ENCODE data around the gene TMEM132E.
A peak's percentile ranks its signal among the peaks of the same experiment; 100 is the strongest.

Gene TMEM132E

DNA sequence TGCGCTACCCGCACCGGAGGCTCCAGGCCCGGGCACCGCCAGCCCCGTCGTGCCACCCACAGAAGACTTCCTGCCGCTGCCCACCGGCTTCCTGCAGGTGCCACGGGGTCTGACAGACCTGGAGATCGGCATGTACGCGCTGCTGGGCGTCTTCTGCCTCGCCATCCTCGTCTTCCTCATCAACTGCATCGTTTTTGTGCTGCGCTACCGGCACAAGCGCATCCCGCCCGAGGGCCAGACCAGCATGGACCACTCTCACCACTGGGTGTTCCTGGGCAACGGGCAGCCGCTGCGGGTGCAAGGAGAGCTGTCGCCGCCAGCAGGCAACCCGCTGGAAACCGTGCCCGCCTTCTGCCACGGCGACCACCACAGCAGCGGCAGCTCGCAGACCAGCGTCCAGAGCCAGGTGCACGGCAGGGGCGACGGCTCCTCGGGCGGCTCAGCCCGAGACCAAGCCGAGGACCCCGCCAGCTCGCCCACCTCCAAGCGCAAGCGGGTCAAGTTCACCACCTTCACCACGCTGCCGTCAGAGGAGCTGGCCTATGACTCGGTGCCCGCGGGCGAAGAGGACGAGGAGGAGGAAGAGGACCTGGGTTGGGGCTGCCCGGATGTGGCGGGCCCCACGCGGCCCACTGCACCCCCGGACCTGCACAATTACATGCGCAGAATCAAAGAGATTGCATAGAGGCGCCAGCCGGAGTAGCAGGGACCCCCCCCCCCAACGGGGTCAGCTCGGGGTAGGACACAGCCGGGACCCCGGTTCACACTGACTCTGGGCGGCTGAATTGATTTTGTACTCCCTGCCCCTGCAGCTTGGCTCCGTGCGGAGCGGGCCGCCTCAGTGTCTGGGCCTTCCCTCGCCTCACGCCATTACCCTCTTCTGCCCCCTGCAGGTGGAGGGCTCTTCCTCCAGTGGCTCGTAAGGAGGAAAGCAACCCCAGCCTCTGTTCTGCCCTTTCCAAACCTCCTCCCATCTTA lies 58.5 kb downstream of the TMEM132E start:
- DNase-seq, result peak; percentile 20

DNA sequence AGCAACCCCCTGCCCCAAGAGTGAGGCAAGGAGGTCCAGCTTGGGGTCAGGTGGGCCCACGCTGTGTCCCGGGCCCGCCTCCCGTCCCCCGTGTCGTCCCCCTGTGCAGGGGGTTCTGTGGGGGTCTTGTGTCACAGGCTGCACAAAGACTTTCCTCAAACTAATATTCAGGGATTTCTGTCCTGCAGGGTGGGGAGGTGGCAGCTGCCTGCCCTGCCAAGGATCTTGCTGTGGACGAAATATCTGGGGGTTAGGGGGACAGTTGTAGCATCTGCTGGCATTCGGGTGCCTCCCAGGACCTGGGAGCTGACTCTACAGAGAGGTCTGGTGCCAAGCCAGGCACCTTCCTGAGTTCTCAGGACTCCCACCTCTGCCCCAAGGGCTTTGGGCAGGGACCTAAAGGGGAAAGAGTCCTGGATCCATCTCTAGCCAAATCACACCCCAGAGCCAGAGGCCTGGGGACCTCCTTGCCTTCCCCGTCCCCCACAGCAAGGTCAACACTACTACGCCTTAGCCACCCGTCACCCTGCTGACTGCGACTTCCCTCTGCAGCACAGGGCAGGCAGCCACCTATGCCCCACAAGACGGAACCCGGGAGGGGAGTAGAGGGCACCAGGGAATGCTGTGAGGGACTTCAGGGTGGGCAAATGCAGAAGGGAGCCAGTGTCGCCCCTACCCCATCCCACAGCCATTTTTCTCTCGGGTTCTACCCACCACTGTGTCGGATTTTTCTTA lies 59.3 kb downstream of the TMEM132E start:
- no peak for DNase-seq

- DNase-seq, result peak; percentile 93
Measured at GRCh38 chr17:34639706-34640425, 60.5 kb downstream of the TMEM132E start.

- DNase-seq, result no peak
Measured at GRCh38 chr17:34641368-34641767, 62.0 kb downstream of the TMEM132E start.

GRCh38 chr17:34644941-34645550 lies 65.7 kb downstream of the TMEM132E start:
- DNase-seq, result no peak

DNA sequence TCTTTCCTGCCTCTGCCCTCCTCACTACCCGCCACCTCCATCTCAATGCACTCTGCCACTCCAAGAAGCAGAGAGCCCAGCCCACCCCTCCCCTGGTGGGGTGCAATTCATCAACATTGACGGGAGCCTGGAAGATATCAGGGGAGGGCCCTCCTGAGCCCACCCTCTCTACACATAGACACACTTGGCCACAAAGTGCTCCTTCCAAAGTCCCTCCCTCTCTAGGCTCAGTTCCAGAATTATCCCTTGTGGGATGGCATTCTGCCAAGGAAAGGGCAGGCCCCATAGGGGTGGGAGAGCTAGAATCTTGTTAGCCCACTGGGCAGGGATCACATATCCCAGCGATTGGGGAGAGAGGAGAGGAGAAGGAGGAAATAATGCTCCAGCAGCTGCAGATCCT lies 66.2 kb downstream of the TMEM132E start:
- peak; percentile 93 for DNase-seq

GRCh38 chr17:34647511-34647910 lies 68.1 kb downstream of the TMEM132E start:
- no peak for DNase-seq

- no peak for DNase-seq
Measured at GRCh38 chr17:34650051-34650750, 70.8 kb downstream of the TMEM132E start.

DNA sequence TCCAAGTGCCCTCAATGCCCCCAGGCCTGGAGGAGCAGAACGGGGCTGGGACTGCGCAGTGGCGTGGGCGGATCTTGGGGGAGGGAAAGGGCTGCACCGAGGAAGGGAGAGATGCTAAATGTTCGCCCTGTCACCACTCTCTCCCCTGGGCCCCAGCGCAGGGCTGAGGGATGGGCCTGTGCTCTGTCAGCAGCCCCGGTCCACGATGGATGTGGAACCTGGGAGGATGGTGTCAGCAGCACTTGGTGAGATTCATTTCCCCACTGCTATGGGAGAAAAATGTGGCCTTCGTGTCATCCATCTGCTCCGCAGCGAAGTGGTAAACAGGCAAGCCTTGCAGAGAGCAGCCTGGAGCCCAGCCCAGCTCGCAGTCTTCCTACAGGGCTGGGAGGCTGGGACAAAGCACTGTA lies 72.0 kb downstream of the TMEM132E start:
- DNase-seq, result no peak

DNA sequence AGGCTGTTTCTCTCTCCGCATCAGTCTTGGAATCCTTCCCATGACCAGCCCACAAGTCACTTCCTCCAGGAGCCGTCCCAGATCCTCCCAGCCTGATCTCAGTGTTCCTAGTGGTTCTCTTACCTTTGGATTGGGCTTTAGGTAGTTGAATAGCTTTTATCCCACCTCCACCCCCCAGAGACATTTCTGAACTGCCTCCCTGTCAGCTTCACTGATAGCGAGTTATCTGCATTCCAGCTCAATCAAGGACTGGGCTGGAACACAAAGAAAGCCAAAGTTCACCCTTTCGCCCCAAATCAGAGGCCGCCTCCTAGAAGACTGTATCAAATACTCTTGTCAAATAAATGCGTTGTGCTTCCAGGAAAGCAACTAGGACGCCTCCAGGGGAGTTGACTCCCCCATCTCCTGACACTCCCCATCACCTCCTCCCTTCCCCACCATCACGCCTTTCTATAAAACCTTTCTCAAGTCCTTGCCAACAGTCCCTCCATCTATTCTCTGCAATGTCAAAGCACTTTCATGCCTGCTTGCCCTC lies 72.7 kb downstream of the TMEM132E start:
- DNase-seq, result no peak

GRCh38 chr17:34653511-34653910 lies 74.1 kb downstream of the TMEM132E start:
- no peak for DNase-seq

GRCh38 chr17:34654276-34654880 lies 75.0 kb downstream of the TMEM132E start:
- DNase-seq, result no peak

GRCh38 chr17:34654881-34655276 lies 75.5 kb downstream of the TMEM132E start:
- DNase-seq, result no peak

- no peak for DNase-seq
Measured at GRCh38 chr17:34656801-34657200, 77.4 kb downstream of the TMEM132E start.

DNA sequence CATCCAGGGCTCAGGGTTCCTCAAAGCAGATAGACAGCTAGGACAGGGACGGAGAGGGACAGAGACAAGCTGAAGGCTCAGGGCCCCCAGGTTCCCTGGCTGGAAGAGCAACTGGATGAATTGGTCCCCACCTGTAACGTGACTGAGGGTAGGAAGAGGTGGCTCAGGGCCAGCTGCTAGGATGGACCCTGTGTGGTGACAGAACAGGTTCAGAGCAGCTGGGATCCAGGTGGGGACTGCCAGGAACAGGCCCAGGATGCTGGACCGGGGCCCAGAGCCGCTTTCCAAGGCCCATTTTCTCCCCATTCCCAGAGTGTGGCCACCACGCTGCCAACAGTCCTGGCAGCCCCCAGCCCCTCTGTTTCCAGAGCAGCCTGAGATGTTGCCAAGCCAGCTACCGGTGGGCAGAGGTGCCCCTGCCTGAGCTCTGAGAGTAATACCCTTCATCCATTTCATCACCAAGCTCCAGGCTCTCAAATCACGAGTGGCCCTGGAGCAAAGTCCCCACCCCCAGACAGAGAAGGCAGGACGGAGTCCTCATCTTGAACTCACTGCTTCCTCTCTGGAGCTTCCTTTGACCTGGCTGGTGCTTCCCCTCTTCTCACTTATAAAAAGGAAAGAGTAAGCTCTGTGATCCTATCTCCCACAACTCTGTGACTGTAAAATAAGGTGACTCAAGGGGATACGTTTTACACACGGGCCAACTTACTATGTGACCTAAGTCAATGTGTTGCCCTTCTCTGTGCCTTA lies 79.6 kb downstream of the TMEM132E start:
- DNase-seq, result peak; percentile 48

GRCh38 chr17:34663714-34664113 lies 84.3 kb downstream of the TMEM132E start:
- DNase-seq, result no peak

DNA sequence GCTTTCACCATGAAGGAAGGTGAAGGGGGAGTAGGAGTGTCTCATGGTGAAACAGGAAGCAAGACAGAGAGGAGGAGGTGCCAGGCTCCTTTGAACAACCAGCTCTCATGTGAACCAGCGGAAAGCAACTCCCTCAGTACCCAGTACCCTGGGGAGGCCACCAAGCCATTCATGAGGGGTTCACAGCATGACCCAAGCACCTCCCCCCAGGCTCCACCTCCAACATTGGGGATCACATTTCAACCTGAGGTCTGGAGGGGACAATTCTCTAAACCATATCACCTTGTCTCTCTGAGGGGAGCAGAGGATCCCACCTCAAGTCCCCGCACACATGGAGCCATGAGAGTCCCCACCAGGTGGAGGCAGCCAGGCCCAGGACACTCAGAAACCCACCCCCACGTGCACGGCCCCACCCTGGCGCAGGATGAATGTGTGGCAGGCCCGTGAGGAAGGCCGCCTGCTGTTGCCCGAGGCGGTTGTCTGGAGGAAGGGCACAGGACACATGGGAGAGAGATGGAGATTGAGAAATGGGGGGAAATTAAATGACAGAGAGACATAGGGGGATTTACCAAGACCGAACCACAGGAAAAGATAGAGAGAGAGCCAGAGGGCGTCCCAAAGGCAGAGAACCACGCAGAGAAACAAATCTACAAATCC lies 85.9 kb downstream of the TMEM132E start:
- DNase-seq, result no peak

DNA sequence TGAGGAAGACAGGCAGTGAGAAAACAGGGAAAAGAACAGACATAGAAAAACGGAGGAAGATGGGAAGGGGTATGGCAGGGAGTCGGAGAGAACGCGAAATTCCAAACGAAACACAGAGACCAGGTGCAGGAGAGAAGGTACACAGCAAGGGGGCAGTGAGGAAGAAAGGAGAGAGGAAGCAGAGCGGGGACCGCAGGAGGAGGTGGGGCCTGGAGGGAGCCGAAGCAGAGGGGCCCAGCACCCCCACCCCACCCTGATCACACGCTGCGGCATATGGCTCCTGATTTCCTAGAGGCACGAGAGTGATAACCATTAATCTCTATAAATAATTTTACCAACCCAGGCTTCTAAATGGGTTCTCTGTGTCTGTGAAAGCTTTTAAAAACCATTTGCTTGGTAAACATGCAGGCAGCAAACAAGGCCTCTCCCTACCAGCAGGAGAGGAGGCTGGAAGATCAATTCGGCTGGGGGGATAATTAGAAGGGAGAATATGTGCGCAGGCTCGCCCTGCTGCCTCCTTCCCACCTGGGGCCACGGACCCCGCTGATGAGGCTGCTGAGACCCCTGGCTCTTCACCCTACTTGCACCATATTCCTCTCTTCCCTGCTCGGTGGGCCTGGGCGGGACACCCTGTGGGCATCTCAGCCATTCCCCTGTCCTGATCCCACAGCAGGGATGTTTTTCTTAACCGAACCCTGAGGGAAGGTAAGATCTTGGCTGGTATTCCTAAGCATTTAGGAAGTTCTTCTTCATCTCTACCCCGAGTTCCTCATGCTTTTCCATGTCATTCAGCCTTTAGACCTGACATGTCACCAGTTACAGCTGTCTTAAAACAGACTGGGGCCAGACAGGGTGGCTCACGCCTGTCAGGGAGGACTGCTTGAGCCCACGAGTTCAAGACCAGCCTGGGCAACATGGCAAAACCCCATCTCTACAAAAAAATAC lies 86.7 kb downstream of the TMEM132E start:
- no peak for DNase-seq

DNA sequence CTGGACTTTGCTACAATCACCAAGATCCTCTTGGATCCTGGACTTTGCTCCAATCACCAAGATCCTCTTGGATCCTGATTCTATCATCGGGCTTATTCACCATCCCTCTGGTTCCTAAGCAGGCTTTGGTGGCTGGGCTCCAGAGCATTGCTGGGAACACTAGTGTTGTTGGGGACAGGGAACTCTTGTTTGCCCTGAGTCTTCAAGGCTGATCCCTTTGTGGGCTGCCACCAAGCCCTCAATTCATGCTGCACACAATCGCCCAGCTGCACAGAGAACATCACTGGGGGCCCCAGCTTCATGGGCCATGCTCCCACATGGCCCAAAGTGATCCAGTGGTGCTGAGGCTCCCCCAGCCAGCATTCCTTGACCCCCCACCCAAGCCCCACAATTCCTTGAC lies 88.3 kb downstream of the TMEM132E start:
- DNase-seq, result no peak
